Measurements from ENCODE around the gene QKI. TPM values are rescaled to one million over a fixed set of nuclear protein-coding genes. Genes with fewer than 3 reads are reported as not detected.

The QKI gene
- total RNA-seq, 2 donors from 2014 or later: 63.0 to 316 TPM

GRCh38 chr6:163533443-163533842 lies 118.9 kb downstream of the QKI start:
- Histone ChIP-seq H3K36me3 (no peaks in the 10 kb centered on the region), H3K4me3 (no peak overlapping the region), H3K9me3 (no peaks in the 10 kb centered on the region), H3K27me3 (replicated peaks; ENCODE audit: insufficient read depth) (no peaks in the 10 kb centered on the region), H3K27ac (no peak overlapping the region), H3K4me1 (replicated peaks) (no peaks in the 10 kb centered on the region)
- intact Hi-C loops (cut with DNase I): no loop called here
- 20% methylated on average over 2 of the region's 2 CpGs for WGBS
- TF ChIP-seq CTCF (IDR thresholded peaks at IDR 0.05) (no peak), POLR2AphosphoS5 (IDR thresholded peaks at IDR 0.05) (peak; percentile 26)
- peak; percentile 10 for DNase-seq (ENCODE audit: low spot score)

GRCh38 chr6:163536770-163537169 lies 122.3 kb downstream of the QKI start:
- WGBS: 93% methylated on average over 3 of the region's 3 CpGs
- no peaks in the 10 kb centered on the region for H3K9me3 ChIP-seq
- H3K4me1 ChIP-seq (replicated peaks): no peaks in the 10 kb centered on the region
- no peak overlapping the region for H3K4me3 ChIP-seq
- no peak overlapping the region for H3K27ac ChIP-seq
- H3K27me3 ChIP-seq (replicated peaks; ENCODE audit: insufficient read depth): no peaks in the 10 kb centered on the region
- H3K36me3 ChIP-seq: no peaks in the 10 kb centered on the region
- TF ChIP-seq POLR2A (IDR thresholded peaks at IDR 0.05) (no peak), POLR2AphosphoS5 (IDR thresholded peaks at IDR 0.05) (no peak), CTCF (IDR thresholded peaks at IDR 0.05) (no peak)
- DNase-seq (ENCODE audit: low spot score): no peak
- intact Hi-C loops (cut with DNase I): no loop called here

- Histone ChIP-seq H3K4me1 (replicated peaks) (no peaks in the 10 kb centered on the region), H3K27ac (no peak overlapping the region), H3K4me3 (no peak overlapping the region), H3K36me3 (no peaks in the 10 kb centered on the region), H3K9me3 (no peaks in the 10 kb centered on the region), H3K27me3 (replicated peaks; ENCODE audit: insufficient read depth) (no peaks in the 10 kb centered on the region)
- intact Hi-C loops (cut with DNase I): no loop called here
- no peak for DNase-seq (ENCODE audit: low spot score)
- WGBS: 88% methylated on average over 5 of the region's 5 CpGs
- TF ChIP-seq POLR2A (IDR thresholded peaks at IDR 0.05): no peak
- no peak for TF ChIP-seq CTCF (IDR thresholded peaks at IDR 0.05)
- no peak for TF ChIP-seq POLR2AphosphoS5 (IDR thresholded peaks at IDR 0.05)
Observed at GRCh38 chr6:163538331-163538730, 123.8 kb downstream of the QKI start.

- intact Hi-C loops (cut with DNase I): no loop called here
- TF ChIP-seq CTCF (IDR thresholded peaks at IDR 0.05): no peak
- TF ChIP-seq POLR2A (IDR thresholded peaks at IDR 0.05): no peak
- no peak for TF ChIP-seq POLR2AphosphoS5 (IDR thresholded peaks at IDR 0.05)
- Histone ChIP-seq H3K27ac (no peak overlapping the region), H3K9me3 (no peaks in the 10 kb centered on the region), H3K27me3 (replicated peaks; ENCODE audit: insufficient read depth) (no peaks in the 10 kb centered on the region), H3K4me3 (no peak overlapping the region), H3K36me3 (no peaks in the 10 kb centered on the region), H3K4me1 (replicated peaks) (no peaks in the 10 kb centered on the region)
- DNase-seq (ENCODE audit: low spot score): no peak
- WGBS: 53% methylated on average over 5 of the region's 5 CpGs
Observed at GRCh38 chr6:163539101-163539762, 124.7 kb downstream of the QKI start.

GRCh38 chr6:163543321-163543720 lies 128.8 kb downstream of the QKI start:
- intact Hi-C loops (cut with DNase I): no loop called here
- WGBS: 41% methylated on average over 2 of the region's 2 CpGs

More at GRCh38 chr6:163543321-163543720, 128.8 kb downstream of the QKI start:
- Histone ChIP-seq H3K36me3 (no peaks in the 10 kb centered on the region), H3K4me1 (replicated peaks) (no peaks in the 10 kb centered on the region), H3K4me3 (no peak overlapping the region), H3K9me3 (no peaks in the 10 kb centered on the region), H3K27ac (no peak overlapping the region), H3K27me3 (replicated peaks; ENCODE audit: insufficient read depth) (no peaks in the 10 kb centered on the region)
- TF ChIP-seq POLR2A (IDR thresholded peaks at IDR 0.05) (no peak), CTCF (IDR thresholded peaks at IDR 0.05) (no peak), POLR2AphosphoS5 (IDR thresholded peaks at IDR 0.05) (no peak)
- DNase-seq (ENCODE audit: low spot score): no peak

Measured in prostate gland (tissue), 2 donors.